ENCODE data around the gene CGNL1.

Gene CGNL1

DNA sequence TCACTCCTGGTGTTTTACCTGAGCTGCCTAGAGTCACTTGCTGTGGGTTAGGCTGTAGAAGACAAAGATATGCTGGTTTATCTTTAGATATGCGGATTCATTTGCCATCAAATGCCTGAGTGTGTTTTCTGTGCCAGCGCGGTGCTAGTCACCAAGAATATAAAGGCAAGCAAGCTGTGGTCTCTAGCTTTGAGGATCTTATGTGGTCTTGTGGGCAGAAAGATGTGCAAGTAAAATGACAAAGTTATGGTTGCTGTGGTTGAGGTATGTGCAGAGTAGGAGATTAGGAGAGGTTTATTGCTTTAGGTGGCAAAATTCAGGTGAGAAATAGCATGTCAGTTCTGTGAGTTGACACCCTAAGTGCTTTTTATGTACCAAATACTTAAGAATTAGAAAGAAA is 94.2 kb downstream of the CGNL1 start:
- Histone ChIP-seq H3K4me3 (ENCODE audit: low read depth, low read length) (no peak overlapping the region), H3K9me3 (ENCODE audit: control insufficient read depth, insufficient read depth, low read depth, low read length) (no peaks in the 10 kb centered on the region), H3K27ac (ENCODE audit: extremely low read depth, low read depth, low read length) (no peak overlapping the region), H3K36me3 (ENCODE audit: control insufficient read depth in 2 of 2, insufficient read depth in 1 of 2, low read length in 2 of 2) (no peaks in the 10 kb centered on the region), H3K4me1 (ENCODE audit: control insufficient read depth, insufficient read depth, low read length) (no peaks in the 10 kb centered on the region)
- ChIA-PET CTCF (no interaction called here), POLR2A (no interaction called here)
- TF ChIP-seq ATF2 (tag by site-specific recombination; IDR thresholded peaks at IDR 0.05; ENCODE audit: low read depth) (no peak), ZBTB1 (tag by site-specific recombination; IDR thresholded peaks at IDR 0.05) (no peak), BCL11B (tag by site-specific recombination; IDR thresholded peaks at IDR 0.05; ENCODE audit: low read depth) (no peak), PRDM6 (tag by site-specific recombination; IDR thresholded peaks at IDR 0.05) (no peak), ZNF621 (tag by site-specific recombination; IDR thresholded peaks at IDR 0.05) (no peak), ZNF426 (tag by site-specific recombination; IDR thresholded peaks at IDR 0.05) (no peak), ZNF670 (tag by site-specific recombination; IDR thresholded peaks at IDR 0.05; ENCODE audit: low read depth) (no peak), TRIM28 (IDR thresholded peaks at IDR 0.05; ENCODE audit: borderline replicate concordance, low read length) (no peak), ZNF155 (tag by site-specific recombination; IDR thresholded peaks at IDR 0.05) (no peak), ZNF169 (tag by site-specific recombination; IDR thresholded peaks at IDR 0.05) (no peak), ZBTB49 (tag by site-specific recombination; IDR thresholded peaks at IDR 0.05; ENCODE audit: low read depth) (no peak), ZNF585B (tag by site-specific recombination; IDR thresholded peaks at IDR 0.05) (no peak), ZNF830 (tag by site-specific recombination; IDR thresholded peaks at IDR 0.05; ENCODE audit: low read depth) (no peak), ZNF350 (tag by site-specific recombination; IDR thresholded peaks at IDR 0.05) (no peak)
- TF ChIP-seq, protein P1, sequence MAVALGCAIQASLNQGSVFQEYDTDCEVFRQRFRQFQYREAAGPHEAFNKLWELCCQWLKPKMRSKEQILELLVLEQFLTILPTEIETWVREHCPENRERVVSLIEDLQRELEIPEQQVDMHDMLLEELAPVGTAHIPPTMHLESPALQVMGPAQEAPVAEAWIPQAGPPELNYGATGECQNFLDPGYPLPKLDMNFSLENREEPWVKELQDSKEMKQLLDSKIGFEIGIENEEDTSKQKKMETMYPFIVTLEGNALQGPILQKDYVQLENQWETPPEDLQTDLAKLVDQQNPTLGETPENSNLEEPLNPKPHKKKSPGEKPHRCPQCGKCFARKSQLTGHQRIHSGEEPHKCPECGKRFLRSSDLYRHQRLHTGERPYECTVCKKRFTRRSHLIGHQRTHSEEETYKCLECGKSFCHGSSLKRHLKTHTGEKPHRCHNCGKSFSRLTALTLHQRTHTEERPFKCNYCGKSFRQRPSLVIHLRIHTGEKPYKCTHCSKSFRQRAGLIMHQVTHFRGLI (tag by site-specific recombination; IDR thresholded peaks at IDR 0.05), result no peak
- TF ChIP-seq, protein P2, sequence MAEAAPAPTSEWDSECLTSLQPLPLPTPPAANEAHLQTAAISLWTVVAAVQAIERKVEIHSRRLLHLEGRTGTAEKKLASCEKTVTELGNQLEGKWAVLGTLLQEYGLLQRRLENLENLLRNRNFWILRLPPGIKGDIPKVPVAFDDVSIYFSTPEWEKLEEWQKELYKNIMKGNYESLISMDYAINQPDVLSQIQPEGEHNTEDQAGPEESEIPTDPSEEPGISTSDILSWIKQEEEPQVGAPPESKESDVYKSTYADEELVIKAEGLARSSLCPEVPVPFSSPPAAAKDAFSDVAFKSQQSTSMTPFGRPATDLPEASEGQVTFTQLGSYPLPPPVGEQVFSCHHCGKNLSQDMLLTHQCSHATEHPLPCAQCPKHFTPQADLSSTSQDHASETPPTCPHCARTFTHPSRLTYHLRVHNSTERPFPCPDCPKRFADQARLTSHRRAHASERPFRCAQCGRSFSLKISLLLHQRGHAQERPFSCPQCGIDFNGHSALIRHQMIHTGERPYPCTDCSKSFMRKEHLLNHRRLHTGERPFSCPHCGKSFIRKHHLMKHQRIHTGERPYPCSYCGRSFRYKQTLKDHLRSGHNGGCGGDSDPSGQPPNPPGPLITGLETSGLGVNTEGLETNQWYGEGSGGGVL (tag by site-specific recombination; IDR thresholded peaks at IDR 0.05), result no peak

DNA sequence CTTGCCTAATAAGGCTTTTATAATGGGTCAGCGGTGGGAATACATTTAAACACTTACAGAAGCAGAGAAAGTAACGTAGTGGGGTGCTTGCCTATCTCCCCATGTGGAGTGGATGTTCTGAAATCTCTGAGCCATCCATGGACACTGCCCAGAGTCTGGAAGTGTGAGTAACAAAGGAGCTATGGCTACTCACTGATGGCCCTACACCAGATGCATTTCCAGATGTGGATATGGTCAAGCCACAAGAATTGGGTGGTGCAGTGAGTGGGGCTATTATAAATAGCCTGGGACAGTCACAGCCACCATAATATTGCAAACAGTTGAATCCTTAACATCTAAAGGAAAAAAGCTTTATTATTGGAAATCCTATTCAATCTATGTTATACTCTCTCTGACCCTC is 96.6 kb downstream of the CGNL1 start:
- ChIA-PET CTCF (no interaction called here), POLR2A (no interaction called here)
- Histone ChIP-seq H3K4me1 (ENCODE audit: control insufficient read depth, insufficient read depth, low read length) (no peaks in the 10 kb centered on the region), H3K9me3 (ENCODE audit: control insufficient read depth, insufficient read depth, low read depth, low read length) (no peaks in the 10 kb centered on the region), H3K36me3 (ENCODE audit: control insufficient read depth in 2 of 2, insufficient read depth in 1 of 2, low read length in 2 of 2) (no peaks in the 10 kb centered on the region), H3K27ac (ENCODE audit: extremely low read depth, low read depth, low read length) (no peak overlapping the region), H3K4me3 (ENCODE audit: low read depth, low read length) (no peak overlapping the region)
- TF ChIP-seq ZNF514 (tag by site-specific recombination; IDR thresholded peaks at IDR 0.05), result no peak
- no peak for TF ChIP-seq ZNF677 (tag by site-specific recombination; IDR thresholded peaks at IDR 0.05)
- no peak for TF ChIP-seq INSM2 (tag by site-specific recombination; IDR thresholded peaks at IDR 0.05)
- TF ChIP-seq ZNF341 (tag by site-specific recombination; IDR thresholded peaks at IDR 0.05; ENCODE audit: low read depth), result no peak
- TF ChIP-seq YY1 (tag by site-specific recombination; IDR thresholded peaks at IDR 0.05), result no peak
- TF ChIP-seq, protein P3, sequence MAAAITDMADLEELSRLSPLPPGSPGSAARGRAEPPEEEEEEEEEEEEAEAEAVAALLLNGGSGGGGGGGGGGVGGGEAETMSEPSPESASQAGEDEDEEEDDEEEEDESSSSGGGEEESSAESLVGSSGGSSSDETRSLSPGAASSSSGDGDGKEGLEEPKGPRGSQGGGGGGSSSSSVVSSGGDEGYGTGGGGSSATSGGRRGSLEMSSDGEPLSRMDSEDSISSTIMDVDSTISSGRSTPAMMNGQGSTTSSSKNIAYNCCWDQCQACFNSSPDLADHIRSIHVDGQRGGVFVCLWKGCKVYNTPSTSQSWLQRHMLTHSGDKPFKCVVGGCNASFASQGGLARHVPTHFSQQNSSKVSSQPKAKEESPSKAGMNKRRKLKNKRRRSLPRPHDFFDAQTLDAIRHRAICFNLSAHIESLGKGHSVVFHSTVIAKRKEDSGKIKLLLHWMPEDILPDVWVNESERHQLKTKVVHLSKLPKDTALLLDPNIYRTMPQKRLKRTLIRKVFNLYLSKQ (tag by site-specific recombination; IDR thresholded peaks at IDR 0.05; ENCODE audit: borderline replicate concordance), result no peak
